AG04449 (cell line): ENCODE measurements around the gene RHOBTB1.
"Not testable (repeated sequence)": the region's sequence is repeated elsewhere in the genome, so short reads cannot be mapped to it uniquely, and the experiment has no call there.

Experiments
- CTCF ChIA-PET: fragments of 350-600 bp; formaldehyde crosslinking; extraction: SDS; loops from one replicate; lab custom pipeline; 2021; ENCODE audit warnings: antibody characterized with exemption; lab: Yijun Ruan, JAX
- POLR2A ChIA-PET: fragments of 400-600, 350-600 bp; formaldehyde crosslinking; extraction: SDS; loops from one replicate; lab custom pipeline; 2020; ENCODE audit warnings: antibody characterized with exemption, inconsistent platforms; lab: Yijun Ruan, JAX
- DNase-seq: peaks from one replicate; pipeline ENCODE4 v3.0.0-alpha.2; 2010; ENCODE audit warnings: low read depth, low spot score
- H3K4me3 ChIP-seq: 2 replicates; pipeline ENCODE4 v1.5.1; 2011; ENCODE audit warnings: low read depth, mild to moderate bottlenecking, control low read depth, low read length
- CTCF ChIP-seq: IDR thresholded peaks from one replicate; pipeline ENCODE4 v1.5.1; 2011; ENCODE audit warnings: mild to moderate bottlenecking, moderate library complexity, low read length, control low read depth, inconsistent platforms; ENCODE audit not compliant: insufficient read depth; ENCODE audit errors: missing control alignments

The RHOBTB1 gene

GRCh38 chr10:60835049-60835448 lies 108.9 kb downstream of the RHOBTB1 start:
- no peak for DNase-seq
- CTCF ChIA-PET: interaction anchor here (1.0 kb wide), 1 partner anchor 15 kb away, joined by 3 read pairs; no protein-coding TSS in a partner anchor
- TF ChIP-seq CTCF: no peak

GRCh38 chr10:60834401-60834800 lies 109.6 kb downstream of the RHOBTB1 start:
- no peak overlapping the region for H3K4me3 ChIP-seq
- CTCF ChIA-PET: interaction anchor here (1.0 to 1.1 kb wide), 2 partner anchors 10 to 14 kb away, joined by 3 to 4 read pairs; no protein-coding TSS in a partner anchor
- TF ChIP-seq CTCF: no peak
- no peak for DNase-seq
- POLR2A ChIA-PET: no interaction called here

More at GRCh38 chr10:60835049-60835448, 108.9 kb downstream of the RHOBTB1 start:
- H3K4me3 ChIP-seq: no peak overlapping the region
- POLR2A ChIA-PET: no interaction called here

DNA sequence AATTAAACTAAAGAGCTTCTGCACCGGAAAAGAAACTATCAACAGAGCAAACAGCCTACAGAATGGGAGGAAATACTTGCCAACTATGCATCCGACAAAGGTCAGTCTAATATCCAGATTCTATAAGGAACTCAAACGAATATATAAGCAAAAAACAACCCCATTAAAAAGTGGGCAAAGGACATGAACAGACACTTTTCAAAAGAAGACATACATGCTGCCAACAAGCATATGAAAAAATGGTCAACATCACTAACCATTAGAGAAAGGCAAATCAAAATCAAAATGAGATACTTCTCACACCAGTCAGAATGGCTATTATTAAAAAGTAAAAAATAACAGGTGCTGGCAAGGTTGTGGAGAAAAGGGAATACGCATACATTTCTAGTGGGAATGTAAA lies 111.8 kb downstream of the RHOBTB1 start:
- H3K4me3 ChIP-seq, DNase-seq, POLR2A ChIA-PET: not testable (repeated sequence)
- CTCF ChIA-PET: interaction anchor here (1.4 kb wide), 1 partner anchor 9 kb away, joined by 3 read pairs; no protein-coding TSS in a partner anchor

GRCh38 chr10:60828489-60828852 lies 115.5 kb downstream of the RHOBTB1 start:
- DNase-seq: no peak
- ChIA-PET CTCF (interaction anchor here (0.9 to 4.2 kb wide), 3 partner anchors 9 to 49 kb away, joined by 3 to 19 read pairs (median 3); no protein-coding TSS in a partner anchor), POLR2A (no interaction called here)
- TF ChIP-seq CTCF: no peak
- no peak overlapping the region for H3K4me3 ChIP-seq

DNA sequence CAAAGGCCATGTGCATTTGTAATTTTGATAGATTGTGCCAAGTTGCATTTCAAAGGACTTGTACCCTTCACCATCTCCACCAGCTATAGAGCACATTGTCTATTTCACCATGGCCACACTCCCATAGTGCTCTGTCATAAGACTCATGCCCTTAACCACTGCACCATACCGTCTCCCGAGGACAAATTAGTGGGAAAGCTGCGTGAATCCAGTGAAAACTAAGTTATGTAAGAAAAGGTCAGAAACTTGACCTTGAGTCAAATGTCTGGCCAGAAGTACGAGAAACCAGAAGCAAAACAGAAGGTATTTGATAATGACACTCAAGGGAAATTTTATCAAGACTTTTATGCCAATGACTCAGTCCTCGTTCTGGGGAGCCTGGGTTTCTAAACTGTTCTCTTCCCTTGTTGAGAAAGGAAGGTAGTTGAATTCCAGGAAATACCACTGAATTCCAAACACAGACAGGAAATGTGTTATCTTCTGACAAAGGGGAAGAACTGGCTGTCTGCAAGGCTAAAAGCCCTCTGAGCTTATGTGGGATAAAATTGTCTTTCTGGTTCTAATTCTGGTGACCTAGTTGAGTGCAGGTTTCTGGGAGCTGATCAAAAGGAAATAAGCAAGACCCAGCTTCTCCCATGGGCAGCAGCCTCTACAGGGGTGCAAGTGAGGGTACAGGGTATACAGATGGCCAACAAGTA lies 116.0 kb downstream of the RHOBTB1 start:
- ChIA-PET POLR2A (interaction anchor here (0.6 kb wide), 1 partner anchor 18 kb away, joined by 3 read pairs; no protein-coding TSS in a partner anchor), CTCF (interaction anchor here (1.0 to 4.2 kb wide), 2 partner anchors 9 to 37 kb away, joined by 3 to 19 read pairs; no protein-coding TSS in a partner anchor)
- TF ChIP-seq CTCF: no peak
- no peak for DNase-seq
- H3K4me3 ChIP-seq: no peak overlapping the region

DNA sequence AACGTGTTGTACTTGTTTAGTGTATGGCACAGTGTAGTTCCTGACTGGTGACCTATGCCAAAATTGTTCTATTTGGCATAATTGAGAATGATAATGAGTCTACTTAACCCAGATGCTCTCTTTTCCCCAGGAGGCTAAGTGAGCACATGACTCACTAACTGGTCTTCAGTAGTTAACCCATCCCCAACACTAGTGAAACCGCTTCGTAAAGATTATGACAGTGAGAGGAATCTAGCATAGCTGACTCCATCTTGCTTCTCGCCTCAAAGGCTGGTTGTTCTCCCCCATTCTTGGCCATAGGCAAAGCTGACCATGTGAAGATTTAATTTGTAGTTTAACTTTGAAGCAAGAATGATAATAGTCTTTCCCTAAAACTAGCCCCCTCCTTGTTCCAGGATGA lies 118.5 kb downstream of the RHOBTB1 start:
- no peak overlapping the region for H3K4me3 ChIP-seq
- no peak for DNase-seq
- ChIA-PET CTCF (no interaction called here), POLR2A (no interaction called here)
- TF ChIP-seq CTCF: no peak
